Measurements from ENCODE around the gene TRIOBP.

GRCh38 chr22:37677493-37677974 lies 19.3 kb upstream of the TRIOBP start:
- TF ChIP-seq POLR2A (IDR thresholded peaks at IDR 0.05; ENCODE audit: low read depth), result no peak
- TF ChIP-seq CTCF (IDR thresholded peaks at IDR 0.05), result no peak
- no peak for TF ChIP-seq POLR2AphosphoS5 (IDR thresholded peaks at IDR 0.05)
- no peak for TF ChIP-seq EP300 (IDR thresholded peaks at IDR 0.05)
